Fibroblast of villous mesenchyme (primary cell): Measurements from ENCODE around the gene RAD21L1. TPM values are rescaled to one million over a fixed set of nuclear protein-coding genes. Genes with fewer than 3 reads are reported as not detected.

Experiments
- DNase-seq: peaks from one replicate; pipeline ENCODE4 v3.0.0-alpha.2; 2010; ENCODE audit warnings: low read depth
- H3K4me3 ChIP-seq: 2 replicates; pipeline ENCODE4 v1.5.1; 2011; ENCODE audit warnings: low read depth, mild to moderate bottlenecking, low read length
- CTCF ChIP-seq: IDR thresholded peaks from 2 replicates; pipeline ENCODE4 v1.5.1; 2012; ENCODE audit warnings: low read depth, mild to moderate bottlenecking, low read length; ENCODE audit not compliant: insufficient read depth
- total RNA-seq: library from RNA; depleted of rRNA; stranded (reverse); fragments of >200 nt; gene quantifications from 2 replicates; pipeline ENCODE4 v1.2.3, GENCODE V29; 2012

The RAD21L1 gene
- total RNA-seq, 1 donor, result not detected

DNA sequence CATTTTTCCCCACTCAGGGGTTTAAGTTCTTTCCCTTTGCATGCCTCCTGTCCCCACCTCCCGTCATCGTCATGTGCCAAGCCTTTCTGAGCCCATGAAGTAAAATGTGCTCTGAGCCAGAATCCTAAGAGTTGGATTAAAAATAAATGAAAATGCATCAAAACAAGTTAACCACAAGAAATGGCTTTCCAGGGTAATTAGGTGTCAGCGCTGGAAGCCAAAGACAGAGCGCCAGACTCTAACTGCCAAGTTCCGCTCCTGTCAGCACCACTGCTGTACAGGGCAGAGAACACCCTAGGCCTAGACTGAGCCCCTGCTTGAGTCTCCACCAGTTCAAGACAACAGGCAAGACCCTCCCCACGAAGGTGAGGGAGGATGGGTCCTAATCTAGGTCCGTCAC lies 28.0 kb upstream of the RAD21L1 start:
- DNase-seq, result no peak
- no peak overlapping the region for H3K4me3 ChIP-seq
- no peak for TF ChIP-seq CTCF

DNA sequence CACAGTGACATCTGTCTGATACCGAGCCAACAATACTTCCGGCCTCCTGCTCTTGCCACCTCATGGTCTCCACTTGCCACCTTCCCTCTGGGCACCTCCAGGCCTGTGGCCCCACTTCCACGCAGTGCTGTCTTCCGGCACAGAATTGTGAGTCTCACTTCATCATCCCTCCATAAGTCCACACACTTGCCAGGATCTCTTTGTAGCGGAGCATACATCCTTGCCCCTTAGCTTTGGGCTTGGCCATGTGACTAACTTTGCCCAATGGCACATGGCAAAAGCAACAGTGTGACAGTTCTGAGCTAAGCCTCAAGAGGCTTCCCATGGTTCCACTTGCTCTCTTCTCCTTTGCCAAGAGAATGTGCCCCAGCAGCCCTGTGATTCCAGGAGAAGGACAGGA lies 27.1 kb upstream of the RAD21L1 start:
- H3K4me3 ChIP-seq, result no peak overlapping the region
- DNase-seq, result no peak
- no peak for TF ChIP-seq CTCF

GRCh38 chr20:1199212-1199873 lies 26.5 kb upstream of the RAD21L1 start:
- TF ChIP-seq CTCF, result no peak
- H3K4me3 ChIP-seq, result no peak overlapping the region
- DNase-seq, result no peak

- TF ChIP-seq CTCF, result no peak
- no peak for DNase-seq
- no peak overlapping the region for H3K4me3 ChIP-seq
Observed at GRCh38 chr20:1199964-1200363, 25.9 kb upstream of the RAD21L1 start.

DNA sequence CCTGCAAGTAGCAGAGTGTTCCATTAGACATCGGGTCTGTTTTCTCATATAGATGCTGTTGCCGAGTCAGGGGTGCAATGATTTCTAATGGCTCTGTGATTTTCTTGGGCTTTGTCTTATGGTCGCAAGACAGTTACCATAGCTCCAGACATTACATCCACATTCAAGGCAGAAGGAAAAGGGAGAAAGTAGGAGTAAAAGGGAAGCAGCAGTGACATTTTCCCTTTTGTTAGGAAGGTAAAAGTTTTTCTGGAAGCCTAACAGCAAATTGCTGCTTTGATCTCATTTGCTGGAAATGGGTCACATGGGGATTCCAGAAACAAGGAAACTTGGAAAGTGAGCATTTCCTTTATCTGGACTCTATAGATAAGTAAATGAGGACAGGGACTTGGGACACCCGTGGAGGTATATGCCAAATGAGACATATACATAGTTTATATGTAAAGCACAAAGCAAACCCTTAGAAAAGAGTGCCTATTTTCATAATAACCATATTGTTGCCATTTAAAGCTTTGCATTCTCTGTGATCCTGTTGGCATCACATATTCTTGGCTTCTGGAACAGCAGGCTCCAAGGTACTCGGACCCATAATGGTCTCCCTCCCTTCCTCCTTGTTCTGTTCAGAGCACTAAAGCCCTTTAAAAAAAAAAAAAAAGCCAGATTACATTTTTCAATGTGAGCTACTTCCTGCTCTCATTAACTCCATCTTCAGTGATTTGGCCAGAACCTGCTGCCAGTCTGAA lies 22.9 kb upstream of the RAD21L1 start, which contains the start of gene C20orf202:
Gene C20orf202 (plus strand): TSS at position 693 of the 743 bp plus-strand sequence. CDS start 132 bp downstream, outside the sequence.
- no peak for DNase-seq
- no peak within 1 kb of the TSS for H3K4me3 ChIP-seq
- TF ChIP-seq CTCF, result no peak

- H3K4me3 ChIP-seq, result no peak overlapping the region
- no peak for DNase-seq
- TF ChIP-seq CTCF, result no peak
Observed at GRCh38 chr20:1203630-1204029, 22.2 kb upstream of the RAD21L1 start.
